H9 (cell line): Measurements from ENCODE around the gene PGGHG. TPM values are rescaled to one million over a fixed set of nuclear protein-coding genes. Genes with fewer than 3 reads are reported as not detected.

ENCODE experiments used
- DNase-seq: peaks from one replicate; pipeline ENCODE4 v3.0.0-alpha.2; 2017
- H2AFZ ChIP-seq: one replicate; pipeline ENCODE4 v1.6.1; 2013; ENCODE audit warnings: mild to moderate bottlenecking, low read length, control low read depth, moderate library complexity
- H2AK5ac ChIP-seq: 2 replicates; pipeline ENCODE4 v1.6.1; 2013; ENCODE audit warnings: low read length, control low read depth, mixed read lengths; ENCODE audit not compliant: insufficient read length
- H2BK120ac ChIP-seq: one replicate; pipeline ENCODE4 v1.6.1; 2013; ENCODE audit warnings: low read depth, mild to moderate bottlenecking, low read length, control low read depth, inconsistent platforms; ENCODE audit not compliant: poor library complexity, severe bottlenecking
- H2BK12ac ChIP-seq: 2 replicates; pipeline ENCODE4 v1.6.1; 2013; ENCODE audit warnings: low read length, control low read depth, mixed read lengths, low read depth; ENCODE audit not compliant: insufficient read length
- H2BK15ac ChIP-seq: 2 replicates; pipeline ENCODE4 v1.6.1; 2013; ENCODE audit warnings: low read depth, low read length, control low read depth
- H2BK20ac ChIP-seq: one replicate; pipeline ENCODE4 v1.6.1; 2013; ENCODE audit warnings: low read depth, mild to moderate bottlenecking, low read length, control low read depth, inconsistent platforms; ENCODE audit not compliant: poor library complexity, severe bottlenecking
- H2BK5ac ChIP-seq: 2 replicates; pipeline ENCODE4 v1.6.1; 2013; ENCODE audit warnings: low read length, control low read depth, mixed read lengths; ENCODE audit not compliant: insufficient read length
- H3K14ac ChIP-seq: 2 replicates; pipeline ENCODE4 v1.6.1; 2013; ENCODE audit warnings: low read length, control low read depth; ENCODE audit not compliant: insufficient read depth
- H3K18ac ChIP-seq: 2 replicates; pipeline ENCODE4 v1.6.1; 2013; ENCODE audit warnings: low read depth, mild to moderate bottlenecking, mixed read lengths, low read length, control low read depth; ENCODE audit not compliant: insufficient read length
- H3K23ac ChIP-seq: 2 replicates; pipeline ENCODE4 v1.6.1; 2013; ENCODE audit warnings: low read length, control low read depth, mixed read lengths, low read depth; ENCODE audit not compliant: insufficient read length
- H3K23me2 ChIP-seq: 2 replicates; pipeline ENCODE4 v1.6.1; 2013; ENCODE audit warnings: low read depth, mild to moderate bottlenecking, mixed read lengths, low read length, control low read depth; ENCODE audit not compliant: insufficient read length, poor library complexity, severe bottlenecking
- H3K27ac ChIP-seq: 2 replicates; pipeline ENCODE4 v1.5.1; 2013; ENCODE audit warnings: low read length, control low read depth, mixed read lengths, low read depth; ENCODE audit not compliant: insufficient read length
- H3K27me3 ChIP-seq: 2 replicates; pipeline ENCODE4 v1.6.1; 2013; ENCODE audit warnings: low read length, control low read depth, inconsistent platforms; ENCODE audit not compliant: insufficient read depth
- H3K4ac ChIP-seq: 2 replicates; pipeline ENCODE4 v1.6.1; 2013; ENCODE audit warnings: low read depth, mild to moderate bottlenecking, control low read depth, inconsistent platforms, low read length, moderate library complexity
- H3K4me1 ChIP-seq: 2 replicates; pipeline ENCODE4 v1.6.1; 2013; ENCODE audit warnings: low read length, control low read depth, inconsistent platforms; ENCODE audit not compliant: insufficient read depth
- H3K4me2 ChIP-seq: 2 replicates; pipeline ENCODE4 v1.6.1; 2013; ENCODE audit warnings: low read length, control low read depth, mixed read lengths; ENCODE audit not compliant: insufficient read length, insufficient read depth
- H3K56ac ChIP-seq: 2 replicates; pipeline ENCODE4 v1.6.1; 2013; ENCODE audit warnings: low read depth, mild to moderate bottlenecking, mixed read lengths, low read length, control low read depth; ENCODE audit not compliant: insufficient read length
- H3K79me1 ChIP-seq: 2 replicates; pipeline ENCODE4 v1.6.1; 2013; ENCODE audit warnings: low read depth, mild to moderate bottlenecking, moderate library complexity, low read length, control low read depth, inconsistent platforms; ENCODE audit not compliant: insufficient read depth, poor library complexity, severe bottlenecking
- H3K79me2 ChIP-seq: 2 replicates; pipeline ENCODE4 v1.6.1; 2013; ENCODE audit warnings: low read length, control low read depth, inconsistent platforms; ENCODE audit not compliant: insufficient read depth
- H3K9ac ChIP-seq: 2 replicates; pipeline ENCODE4 v1.6.1; 2013; ENCODE audit warnings: low read length, control low read depth, mixed read lengths; ENCODE audit not compliant: insufficient read length; ENCODE audit errors: extremely low read depth
- H3K9me3 ChIP-seq: one replicate; pipeline ENCODE4 v1.6.1; 2013; ENCODE audit warnings: low read depth, low read length, inconsistent platforms; ENCODE audit not compliant: control insufficient read depth
- H3T11ph ChIP-seq: one replicate; pipeline ENCODE4 v1.6.1; 2013; ENCODE audit warnings: mild to moderate bottlenecking, low read length, control low read depth, inconsistent platforms
- H4K20me1 ChIP-seq: one replicate; pipeline ENCODE4 v1.6.1; 2013; ENCODE audit not compliant: control insufficient read depth, insufficient read length, insufficient read depth
- H4K5ac ChIP-seq: 2 replicates; pipeline ENCODE4 v1.6.1; 2013; ENCODE audit warnings: low read depth, mild to moderate bottlenecking, mixed read lengths, low read length, control low read depth; ENCODE audit not compliant: insufficient read length
- H4K8ac ChIP-seq: replicated peaks from 2 replicates; pipeline ENCODE4 v1.6.1; 2013; ENCODE audit warnings: low read length, control low read depth, mixed read lengths, low read depth; ENCODE audit not compliant: insufficient read length
- H4K91ac ChIP-seq: 2 replicates; pipeline ENCODE4 v1.6.1; 2013; ENCODE audit warnings: low read depth, mild to moderate bottlenecking, moderate library complexity, mixed read lengths, low read length, control low read depth; ENCODE audit not compliant: insufficient read length
- H3K27ac Mint-ChIP-seq, 3 experiments: 2 replicates in 2 of 3; 3 replicates in 1 of 3; pipeline ENCODE4 v1.8.0; 2020 to 2021; ENCODE audit warnings: mixed read lengths in 3 of 3, mild to moderate bottlenecking in 1 of 3, moderate library complexity in 1 of 3
- H3K27me3 Mint-ChIP-seq: 2 replicates; pipeline ENCODE4 v1.8.0; 2021; ENCODE audit warnings: low read depth, mild to moderate bottlenecking, moderate library complexity, mixed read lengths
- H3K36me3 Mint-ChIP-seq, 3 experiments: 2 replicates in 2 of 3; 3 replicates in 1 of 3; pipeline ENCODE4 v1.8.0; 2020 to 2021; ENCODE audit warnings: low read depth in 3 of 3, mixed read lengths in 3 of 3; ENCODE audit not compliant: insufficient read depth in 1 of 3
- H3K4me1 Mint-ChIP-seq, 2 experiments: 2 replicates each; pipeline ENCODE4 v1.8.0; 2020; ENCODE audit warnings: mixed read lengths in 2 of 2
- H3K4me3 Mint-ChIP-seq, 2 experiments: 2 replicates in 1 of 2; 3 replicates in 1 of 2; pipeline ENCODE4 v1.8.0; 2020 to 2021; ENCODE audit warnings: mild to moderate bottlenecking in 2 of 2, mixed read lengths in 2 of 2, moderate library complexity in 1 of 2
- H3K9me3 Mint-ChIP-seq, 2 experiments: 2 replicates in 1 of 2; 3 replicates in 1 of 2; pipeline ENCODE4 v1.8.0; 2020; ENCODE audit warnings: mild to moderate bottlenecking in 2 of 2, mixed read lengths in 2 of 2, moderate library complexity in 1 of 2
- WGBS: extraction: QIAGEN DNeasy Blood & Tissue Kit; methylation state at CpG from one replicate; pipeline ENCODE4 v1.1.7; 2013; ENCODE audit warnings: missing lambda C conversion rate, low lambda C conversion rate, mixed read lengths; ENCODE audit not compliant: insufficient read length; ENCODE audit errors: extremely low coverage; 5-methylcytosine and 5-hydroxymethylcytosine counted together
- total RNA-seq: library from RNA; stranded (reverse); gene quantifications from 2 replicates; pipeline ENCODE4 v1.2.1, GENCODE V29; 2021
- TF ChIP-seq, protein P1 (sequence below): fragments of 200-600 bp; sonication (generic); conservative IDR thresholded peaks from 3 replicates; pipeline ENCODE4 v1.8.0; 2021; ENCODE audit warnings: antibody characterized with exemption, mild to moderate bottlenecking

The PGGHG gene
- total RNA-seq, 1 experiment from 2014 or later, result 58.3 TPM

GRCh38 chr11:326592-326841 is 37.6 kb downstream of the PGGHG start:
- H3K4me3 Mint-ChIP-seq, result no peak overlapping the region
- H3K4ac ChIP-seq, result no peak overlapping the region
- H2BK12ac ChIP-seq, result no peak overlapping the region
- no peak overlapping the region for H3K27ac ChIP-seq
- no peaks in the 10 kb centered on the region for H3K23me2 ChIP-seq
- H3K79me1 ChIP-seq, result no peaks in the 10 kb centered on the region
- H3K27ac Mint-ChIP-seq, result peak overlapping the region; percentile 82 to 92 (median 91); a peak in 4 of 7 replicates
- no peak overlapping the region for H2BK15ac ChIP-seq
- H3K56ac ChIP-seq, result no peak overlapping the region
- peaks cover 1% of the 10 kb centered on the region for H3K27me3 Mint-ChIP-seq
- H3K18ac ChIP-seq, result no peak overlapping the region
- no peaks in the 10 kb centered on the region for H4K20me1 ChIP-seq
- no peak for DNase-seq
- no peak overlapping the region for H2BK120ac ChIP-seq
- no peak overlapping the region for H3K9ac ChIP-seq
- H4K91ac ChIP-seq, result no peak overlapping the region
- peaks cover 3 to 5% of the 10 kb centered on the region in 2 experiments; a peak in 4 of 5 replicates for H3K9me3 Mint-ChIP-seq
- H3K27me3 ChIP-seq, result no peaks in the 10 kb centered on the region
- peaks cover 0 to 16% (median 4%) of the 10 kb centered on the region in 3 experiments; a peak in 4 of 7 replicates for H3K36me3 Mint-ChIP-seq
- no peak overlapping the region for H4K8ac ChIP-seq
- no peak overlapping the region for H3K23ac ChIP-seq
- H2AFZ ChIP-seq, result no peak overlapping the region
- no peak overlapping the region for H2BK20ac ChIP-seq
- no peak overlapping the region for H3K4me2 ChIP-seq
- H2AK5ac ChIP-seq, result no peak overlapping the region
- H3K79me2 ChIP-seq, result no peaks in the 10 kb centered on the region
- no peak overlapping the region; the same call in 1 of the 2 replicates for H3K14ac ChIP-seq
- H2BK5ac ChIP-seq, result no peak overlapping the region
- H4K5ac ChIP-seq, result no peak overlapping the region
- H3K9me3 ChIP-seq, result no peaks in the 10 kb centered on the region
- peaks cover 4% of the 10 kb centered on the region; the same call in 1 of the 2 replicates for H3K4me1 ChIP-seq
- WGBS, result no CpG with 5 or more reads among the region's 6 CpGs
- peaks cover 23 to 30% of the 10 kb centered on the region in 2 experiments for H3K4me1 Mint-ChIP-seq
- H3T11ph ChIP-seq, result no peak overlapping the region
- TF ChIP-seq, protein P1, sequence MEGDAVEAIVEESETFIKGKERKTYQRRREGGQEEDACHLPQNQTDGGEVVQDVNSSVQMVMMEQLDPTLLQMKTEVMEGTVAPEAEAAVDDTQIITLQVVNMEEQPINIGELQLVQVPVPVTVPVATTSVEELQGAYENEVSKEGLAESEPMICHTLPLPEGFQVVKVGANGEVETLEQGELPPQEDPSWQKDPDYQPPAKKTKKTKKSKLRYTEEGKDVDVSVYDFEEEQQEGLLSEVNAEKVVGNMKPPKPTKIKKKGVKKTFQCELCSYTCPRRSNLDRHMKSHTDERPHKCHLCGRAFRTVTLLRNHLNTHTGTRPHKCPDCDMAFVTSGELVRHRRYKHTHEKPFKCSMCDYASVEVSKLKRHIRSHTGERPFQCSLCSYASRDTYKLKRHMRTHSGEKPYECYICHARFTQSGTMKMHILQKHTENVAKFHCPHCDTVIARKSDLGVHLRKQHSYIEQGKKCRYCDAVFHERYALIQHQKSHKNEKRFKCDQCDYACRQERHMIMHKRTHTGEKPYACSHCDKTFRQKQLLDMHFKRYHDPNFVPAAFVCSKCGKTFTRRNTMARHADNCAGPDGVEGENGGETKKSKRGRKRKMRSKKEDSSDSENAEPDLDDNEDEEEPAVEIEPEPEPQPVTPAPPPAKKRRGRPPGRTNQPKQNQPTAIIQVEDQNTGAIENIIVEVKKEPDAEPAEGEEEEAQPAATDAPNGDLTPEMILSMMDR, result no peak
